Smooth muscle cell (in vitro differentiated cells): ENCODE measurements around the gene ZNF616. TPM values are rescaled to one million over a fixed set of nuclear protein-coding genes. Genes with fewer than 3 reads are reported as not detected.

Experiments used
- DNase-seq: peaks from one replicate; lab custom pipeline; 2025; ENCODE audit not compliant: unreplicated experiment; lab: John Stamatoyannopoulos, UW
- H2AFZ ChIP-seq: fragments of 200-600 bp; sonication (generic); 2 replicates; pipeline ENCODE4 v1.6.0; 2016; ENCODE audit warnings: antibody characterized with exemption, low read depth, mild to moderate bottlenecking
- H3F3A ChIP-seq: fragments of 200-600 bp; sonication (generic); 2 replicates; pipeline ENCODE4 v1.6.0; 2017; ENCODE audit warnings: antibody characterized with exemption, low read depth
- H3K27ac ChIP-seq: fragments of 200-600 bp; sonication (generic); 2 replicates; pipeline ENCODE4 v1.5.1; 2016; ENCODE audit warnings: low read depth, mild to moderate bottlenecking
- H3K27me3 ChIP-seq: fragments of 200-600 bp; sonication (generic); 2 replicates; pipeline ENCODE4 v1.6.1; 2016; ENCODE audit warnings: low read depth, mild to moderate bottlenecking
- H3K36me3 ChIP-seq: fragments of 200-600 bp; sonication (generic); 2 replicates; pipeline ENCODE4 v1.5.1; 2016; ENCODE audit warnings: low read depth
- H3K4me1 ChIP-seq: fragments of 200-600 bp; sonication (generic); 2 replicates; pipeline ENCODE4 v1.5.1; 2016; ENCODE audit warnings: low read depth
- H3K4me2 ChIP-seq: fragments of 200-600 bp; sonication (generic); 2 replicates; pipeline ENCODE4 v1.6.0; 2016; ENCODE audit warnings: mild to moderate bottlenecking
- H3K4me3 ChIP-seq: fragments of 200-600 bp; sonication (generic); 2 replicates; pipeline ENCODE4 v1.5.1; 2016; ENCODE audit warnings: mild to moderate bottlenecking
- H3K79me2 ChIP-seq: fragments of 200-600 bp; sonication (generic); 2 replicates; pipeline ENCODE4 v1.6.0; 2016; ENCODE audit warnings: low read depth, mild to moderate bottlenecking
- H3K9ac ChIP-seq: fragments of 200-600 bp; sonication (generic); 2 replicates; pipeline ENCODE4 v1.6.0; 2016; ENCODE audit warnings: low read depth
- H3K9me3 ChIP-seq: fragments of 200-600 bp; sonication (generic); replicated peaks from 2 replicates; pipeline ENCODE4 v1.5.1; 2016; ENCODE audit warnings: low read depth
- H4K20me1 ChIP-seq: fragments of 200-600 bp; sonication (generic); 2 replicates; pipeline ENCODE4 v1.6.0; 2016; ENCODE audit warnings: low read depth
- CTCF ChIP-seq: fragments of 200-600 bp; sonication (generic); IDR thresholded peaks from 2 replicates; pipeline ENCODE4 v1.5.1; 2017; ENCODE audit warnings: borderline replicate concordance, mild to moderate bottlenecking, antibody characterized with exemption; ENCODE audit not compliant: insufficient read depth, poor library complexity, severe bottlenecking
- WGBS: methylation state at CpG from one replicate; pipeline ENCODE4 v1.1.7; 2016; ENCODE audit warnings: low lambda C conversion rate; 5-methylcytosine and 5-hydroxymethylcytosine counted together
- polyA plus RNA-seq: library from polyadenylated mRNA; unstranded; fragments of >200 nt; fragmentation: Nextera tagmentation; extraction: Ambion mirVana; gene quantifications from 2 replicates; pipeline ENCODE4 v1.2.1, GENCODE V29; 2016
- total RNA-seq: library from RNA; depleted of rRNA; stranded (reverse); fragments of >200 nt; gene quantifications from 2 replicates; pipeline ENCODE4 v1.2.3, GENCODE V29; 2014

The ZNF616 gene
- total and polyA plus RNA-seq, 2 experiments from 2014 or later = 8.7 to 11.3 TPM

GRCh38 chr19:52176574-52176973 lies 36.8 kb upstream of the ZNF616 start:
- Histone ChIP-seq H3K36me3 (no peaks in the 10 kb centered on the region), H3K79me2 (no peaks in the 10 kb centered on the region), H3F3A (no peaks in the 10 kb centered on the region), H3K4me2 (no peak overlapping the region), H4K20me1 (no peaks in the 10 kb centered on the region), H3K27me3 (no peaks in the 10 kb centered on the region), H3K4me1 (no peaks in the 10 kb centered on the region), H2AFZ (no peak overlapping the region), H3K4me3 (no peak overlapping the region), H3K27ac (no peak overlapping the region), H3K9me3 (no peaks in the 10 kb centered on the region), H3K9ac (no peak overlapping the region)
- TF ChIP-seq CTCF = no peak
- 69% methylated on average over 10 of the region's 10 CpGs for WGBS
- DNase-seq = no peak

- H3K4me1 ChIP-seq = no peaks in the 10 kb centered on the region
- H3K4me3 ChIP-seq = peak overlapping the region; percentile 82
- no peaks in the 10 kb centered on the region for H4K20me1 ChIP-seq
- H3F3A ChIP-seq = peaks cover 4% of the 10 kb centered on the region
- peaks cover 12% of the 10 kb centered on the region for H3K36me3 ChIP-seq
- H3K27ac ChIP-seq = no peak overlapping the region
- no peaks in the 10 kb centered on the region for H3K9me3 ChIP-seq
- H3K9ac ChIP-seq = no peak overlapping the region
- 91% methylated on average over 1 of the region's 1 CpG for WGBS
- H3K27me3 ChIP-seq = no peaks in the 10 kb centered on the region
- no peak for TF ChIP-seq CTCF
- DNase-seq = no peak
- peak overlapping the region; percentile 97 for H2AFZ ChIP-seq
- H3K79me2 ChIP-seq = peaks cover 6% of the 10 kb centered on the region
- no peak overlapping the region for H3K4me2 ChIP-seq
Observed at GRCh38 chr19:52172347-52172746, 32.6 kb upstream of the ZNF616 start.

GRCh38 chr19:52171321-52172169 lies 31.8 kb upstream of the ZNF616 start, which contains the start of gene ZNF836:
Gene ZNF836, minus strand, starts transcription at chr19:52171621. Its CDS starts 3,549 bp downstream, at chr19:52168072.
- H3K4me2 ChIP-seq = peak within 1 kb of the TSS; percentile 100
- no peaks in the 10 kb centered on the region for H4K20me1 ChIP-seq
- peaks cover 12% of the 10 kb centered on the region for H3K36me3 ChIP-seq
- peaks cover 6% of the 10 kb centered on the region for H3K79me2 ChIP-seq
- 13% methylated on average over 36 of the region's 37 CpGs for WGBS
- no peak for TF ChIP-seq CTCF
- no peaks in the 10 kb centered on the region for H3K9me3 ChIP-seq
- H3K27ac ChIP-seq = no peak within 1 kb of the TSS
- peak within 1 kb of the TSS; percentile 75 for H3K9ac ChIP-seq
- H3F3A ChIP-seq = peaks cover 4% of the 10 kb centered on the region
- peak within 1 kb of the TSS; percentile 82 for H3K4me3 ChIP-seq
- peak; percentile 29 for DNase-seq
- peak within 1 kb of the TSS; percentile 97 for H2AFZ ChIP-seq
- no peaks in the 10 kb centered on the region for H3K27me3 ChIP-seq
- no peaks in the 10 kb centered on the region for H3K4me1 ChIP-seq
